IPS-11a (cell line): ENCODE data around the gene MORN1.
"Not testable (repeated sequence)": the region's sequence is repeated elsewhere in the genome, so short reads cannot be mapped to it uniquely, and the experiment has no call there.

Source experiments
- H3K4me3 ChIP-seq: one replicate; pipeline ENCODE4 v1.5.1; 2013; ENCODE audit warnings: low read depth, low read length, control low read depth

Gene MORN1

DNA sequence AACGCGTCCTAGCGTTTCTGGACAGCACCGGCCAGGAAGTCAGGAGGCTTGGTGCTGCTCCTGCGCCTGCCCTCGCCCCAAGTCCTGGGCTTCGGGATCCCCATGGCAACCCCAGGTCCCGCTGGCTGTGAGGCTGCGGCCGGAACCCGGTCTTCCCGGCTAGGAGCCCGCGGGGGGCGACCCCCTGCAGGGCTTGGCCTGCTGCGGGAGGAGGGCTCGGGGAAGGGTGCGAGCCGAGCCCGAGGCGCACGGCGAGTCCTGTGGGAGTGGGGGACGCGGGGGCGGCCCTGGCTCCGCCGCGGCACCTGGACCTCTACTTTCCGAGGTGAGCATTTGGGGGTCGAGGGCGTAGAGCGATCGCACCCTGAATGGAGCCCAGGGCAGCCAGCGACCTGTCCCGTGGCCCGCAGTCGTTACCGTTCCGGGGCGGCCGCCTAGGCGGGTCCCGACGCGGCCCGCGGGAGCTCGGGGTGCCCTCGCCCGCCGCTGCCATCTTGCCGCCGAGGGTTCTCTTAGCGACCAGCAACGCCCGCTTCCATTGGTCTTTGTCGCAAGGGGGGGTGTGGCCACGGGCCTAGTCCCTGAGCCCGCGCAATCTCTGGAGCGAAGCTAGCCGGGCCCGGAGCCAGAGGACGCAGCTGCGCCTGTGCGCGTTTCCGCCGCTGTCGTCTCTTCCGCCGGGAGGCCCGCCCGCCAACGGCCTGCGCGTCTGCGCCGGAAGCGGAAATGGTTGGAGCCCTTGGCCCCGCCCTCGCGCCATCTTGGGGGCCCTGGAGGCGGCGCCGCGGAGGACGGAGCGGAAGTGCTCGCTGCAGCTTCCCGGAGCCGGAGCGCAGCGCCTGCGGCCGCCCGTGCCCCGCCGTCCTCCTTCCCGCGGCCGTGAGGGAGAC lies at the start of gene MORN1, which contains the start of gene RER1:
Gene MORN1 (minus strand): TSS at position 514 of the 890 bp plus-strand sequence. CDS start 21 bp downstream, at position 493.
Gene RER1 (plus strand): TSS at position 801 of the 890 bp plus-strand sequence. CDS start 3,950 bp downstream, outside the sequence.
- peak within 1 kb of the TSS; percentile 90 for H3K4me3 ChIP-seq

DNA sequence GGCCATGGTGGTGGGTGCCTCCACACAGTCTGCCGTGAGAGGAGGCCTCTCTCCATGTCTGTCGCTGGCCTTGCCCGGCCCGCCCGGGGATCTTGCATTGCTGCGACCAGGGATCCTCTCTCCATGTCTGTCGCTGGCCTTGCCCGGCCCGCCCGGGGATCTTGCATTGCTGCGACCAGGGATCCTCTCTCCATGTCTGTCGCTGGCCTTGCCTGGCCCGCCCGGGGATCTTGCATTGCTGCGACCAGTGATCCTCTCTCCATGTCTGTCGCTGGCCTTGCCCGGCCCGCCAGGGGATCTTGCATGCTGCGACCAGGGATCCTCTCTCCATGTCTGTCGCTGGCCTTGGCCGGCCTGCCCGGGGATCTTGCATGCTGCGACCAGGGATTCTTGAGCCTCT lies 49.0 kb upstream of the MORN1 start:
- H3K4me3 ChIP-seq, result not testable (repeated sequence)

DNA sequence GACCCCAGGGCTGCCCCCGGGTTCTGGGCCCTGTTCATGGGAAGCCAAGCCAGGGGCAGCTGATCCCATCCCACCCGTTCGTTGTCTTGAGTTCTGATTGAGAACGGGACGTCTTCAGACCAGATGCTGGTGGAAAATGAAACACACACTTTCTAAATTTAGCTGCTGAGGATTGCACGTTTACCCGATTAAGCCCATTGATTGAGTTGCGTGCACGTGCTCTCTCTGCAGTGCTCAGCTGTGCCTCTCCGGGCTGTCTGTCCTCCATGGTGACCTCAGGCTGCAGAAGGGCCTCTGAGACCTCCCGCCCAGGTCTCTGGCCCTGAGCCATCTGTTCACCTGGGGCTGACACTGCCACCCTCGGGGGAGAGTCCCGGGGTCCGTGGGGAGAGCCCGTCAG lies 48.0 kb upstream of the MORN1 start:
- H3K4me3 ChIP-seq, result no peak overlapping the region

DNA sequence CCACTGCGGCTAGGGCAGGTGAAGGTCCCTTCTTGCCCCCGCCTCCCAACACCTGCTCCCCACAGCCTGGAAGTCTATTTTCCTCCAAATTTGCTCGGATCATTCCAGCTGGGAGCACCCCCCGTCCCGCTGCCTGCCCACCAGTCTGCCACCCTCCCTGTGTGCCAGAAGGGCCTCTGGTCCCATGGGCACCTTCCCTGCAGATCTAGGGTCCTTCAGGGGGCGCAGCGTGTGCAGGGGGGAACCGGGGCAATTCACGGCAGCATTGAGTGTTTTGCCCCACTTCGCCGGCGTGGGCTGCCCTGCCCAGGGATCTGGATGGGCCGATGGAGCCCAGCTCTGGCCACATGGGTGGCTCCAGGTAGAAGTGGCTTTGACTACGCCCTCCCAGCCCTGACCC lies 47.3 kb upstream of the MORN1 start:
- no peak overlapping the region for H3K4me3 ChIP-seq

DNA sequence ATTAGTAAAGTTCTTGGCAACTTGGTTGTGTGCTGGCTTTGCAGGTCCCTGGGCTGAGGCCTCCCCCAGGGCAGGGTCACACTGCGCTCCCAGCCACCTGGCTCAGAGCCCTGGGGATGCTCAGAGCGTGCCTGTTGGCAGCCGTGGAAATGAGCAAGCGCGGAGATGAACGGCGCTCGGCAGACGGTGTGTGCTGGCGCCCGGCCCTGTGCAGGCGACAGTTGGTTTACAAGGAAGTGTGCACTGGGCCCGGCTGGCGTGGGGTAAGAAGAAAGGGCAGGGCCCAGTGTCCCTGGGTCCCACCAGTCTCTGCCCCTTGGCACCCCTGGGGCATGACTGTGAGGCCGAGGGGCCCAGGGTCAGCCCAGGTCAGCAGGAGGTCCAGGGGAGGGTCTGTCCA lies 46.7 kb upstream of the MORN1 start:
- no peak overlapping the region for H3K4me3 ChIP-seq

DNA sequence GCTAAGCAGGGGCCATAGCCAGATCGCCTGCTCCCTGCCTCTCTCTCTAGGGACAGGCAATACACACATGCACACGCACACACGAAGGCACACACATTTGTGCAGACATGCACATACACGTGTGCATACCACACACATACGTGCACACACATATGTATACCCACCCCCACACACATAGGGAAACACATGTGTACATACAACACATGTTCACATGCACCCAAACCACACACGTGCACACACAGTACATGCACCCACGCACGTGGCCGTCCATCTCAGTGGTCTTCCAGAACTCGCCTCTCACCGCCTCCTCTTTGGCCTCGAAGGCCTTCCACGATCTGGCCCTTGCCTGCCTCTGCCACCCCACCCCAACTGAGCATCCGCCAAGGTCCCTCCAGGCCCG lies 46.3 kb upstream of the MORN1 start:
- no peak overlapping the region for H3K4me3 ChIP-seq

DNA sequence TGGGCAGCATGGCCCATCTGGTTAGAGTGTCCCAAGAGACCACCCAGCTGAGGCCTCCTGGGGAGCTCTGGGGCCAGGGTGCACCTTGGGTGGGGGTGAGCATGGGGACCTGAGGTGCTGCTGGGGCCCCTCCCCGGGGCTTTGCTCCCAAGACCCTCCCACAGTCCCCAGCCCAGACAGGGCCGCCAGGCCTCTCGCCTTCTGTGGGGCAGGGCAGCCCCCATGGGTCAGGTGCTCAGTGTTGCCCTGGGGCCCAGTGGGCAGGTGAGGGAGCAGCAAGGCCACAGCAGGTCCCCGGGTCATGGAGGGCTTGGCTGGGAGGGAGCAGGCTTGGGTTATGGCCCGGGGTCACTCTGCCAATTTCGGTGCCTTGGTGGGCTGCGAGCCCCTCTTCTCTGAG lies 45.5 kb upstream of the MORN1 start:
- no peak overlapping the region for H3K4me3 ChIP-seq

DNA sequence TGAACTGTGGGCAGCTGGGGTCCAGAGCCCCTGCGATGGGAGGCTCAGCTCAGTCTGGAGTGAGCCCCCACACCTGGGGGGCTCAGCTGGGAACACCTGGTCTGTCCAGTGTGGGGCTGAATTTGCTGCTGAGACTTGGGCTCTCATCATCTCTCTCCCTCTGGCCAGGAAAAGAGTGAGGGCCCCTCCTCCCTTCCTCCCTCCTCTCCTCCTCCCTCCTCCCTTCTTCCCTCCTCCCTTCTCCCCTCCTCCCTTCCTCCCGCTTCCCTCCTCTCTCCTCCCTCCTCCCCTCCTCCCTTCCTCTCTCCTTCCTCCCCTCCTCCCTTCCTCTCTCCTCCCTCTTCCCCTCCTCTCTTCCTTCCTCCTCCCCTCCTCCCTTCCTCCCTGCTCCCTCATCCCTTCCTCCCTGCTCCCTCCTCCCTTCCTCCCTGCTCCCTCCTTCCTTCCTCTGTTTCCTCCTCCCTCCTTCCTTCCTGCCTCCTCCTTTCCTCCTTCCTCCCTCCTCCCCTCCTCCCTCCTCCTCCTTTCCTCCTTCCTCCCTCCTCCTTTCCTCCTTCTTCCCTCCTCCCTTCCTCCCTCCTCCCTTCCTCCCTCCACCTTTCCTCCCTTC lies 44.5 kb upstream of the MORN1 start:
- no peak overlapping the region for H3K4me3 ChIP-seq

DNA sequence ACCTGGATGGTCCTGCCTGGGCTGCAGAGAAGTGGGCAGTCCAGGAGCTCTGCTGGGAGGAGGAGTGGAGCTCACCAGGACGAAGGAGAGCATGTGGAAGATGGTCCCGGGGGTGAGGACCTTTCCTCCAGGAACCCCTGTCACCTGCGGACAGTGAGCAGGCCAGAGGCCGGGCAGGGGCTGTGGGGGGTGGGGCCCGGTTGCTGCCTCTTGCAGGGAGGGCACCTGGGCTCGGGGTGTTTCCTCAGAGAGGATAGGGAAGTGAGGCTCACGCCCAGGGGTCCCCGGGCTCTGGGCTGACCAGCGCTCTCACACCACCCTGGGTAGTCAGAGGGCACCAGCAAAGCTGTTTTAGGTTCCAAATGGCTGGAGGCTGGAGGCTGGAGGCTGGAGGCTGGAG lies 43.7 kb upstream of the MORN1 start:
- H3K4me3 ChIP-seq, result no peak overlapping the region

DNA sequence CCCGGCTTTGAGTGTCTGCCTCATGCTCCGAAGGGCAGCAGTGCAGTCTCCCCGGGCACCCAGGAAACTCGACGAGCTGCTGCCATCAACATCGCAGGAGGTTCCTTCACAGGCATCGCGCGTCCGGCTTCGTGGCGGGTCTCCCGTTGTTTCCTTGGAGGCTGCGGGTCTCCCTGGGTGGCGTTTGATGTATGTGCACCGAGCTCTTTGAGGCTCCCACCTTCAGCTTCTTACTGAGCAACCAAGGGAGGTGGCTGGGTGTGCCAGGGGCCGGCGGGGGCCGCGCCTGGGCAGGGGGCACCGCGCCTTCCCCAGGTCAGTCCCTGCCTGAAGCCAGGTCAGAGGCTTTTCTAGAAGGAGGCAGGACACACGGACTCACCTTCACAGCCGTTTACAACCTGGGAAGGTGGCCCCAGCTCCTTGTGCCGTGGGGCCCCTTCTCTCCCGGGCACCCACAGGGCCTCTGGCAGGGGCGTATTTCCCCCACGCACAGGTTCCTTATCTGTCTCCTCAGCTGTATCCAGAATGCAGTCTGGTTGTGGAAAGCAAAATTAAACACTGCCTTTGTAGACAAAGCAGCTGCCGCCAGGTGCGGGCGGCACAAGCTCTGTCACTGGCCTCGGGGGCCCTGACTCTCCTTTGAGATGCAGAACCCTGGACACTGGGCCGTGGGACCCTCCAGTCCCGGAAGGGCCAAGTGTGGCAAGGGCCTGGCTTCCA lies 42.7 kb upstream of the MORN1 start:
- no peak overlapping the region for H3K4me3 ChIP-seq

DNA sequence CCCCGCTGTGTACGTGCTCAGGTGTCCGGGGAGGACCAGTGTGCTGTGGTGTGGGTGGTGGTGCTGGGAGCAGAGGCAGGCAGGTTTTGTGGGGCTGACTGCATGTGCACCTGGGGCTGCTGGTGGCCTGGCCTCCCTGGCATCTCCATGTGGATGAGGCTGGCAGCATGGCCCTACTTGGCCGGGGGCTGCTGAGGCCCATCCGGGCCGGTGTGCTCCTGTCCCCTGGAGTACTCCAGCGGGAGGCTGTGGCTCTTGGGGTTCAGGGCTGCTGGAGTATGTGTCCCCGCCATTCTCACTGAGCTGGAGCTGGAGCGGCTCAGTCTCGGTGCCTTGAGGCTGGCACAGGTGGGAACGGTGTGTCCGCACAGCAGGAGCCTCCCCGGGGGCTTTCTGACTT lies 41.8 kb upstream of the MORN1 start:
- H3K4me3 ChIP-seq, result no peak overlapping the region

DNA sequence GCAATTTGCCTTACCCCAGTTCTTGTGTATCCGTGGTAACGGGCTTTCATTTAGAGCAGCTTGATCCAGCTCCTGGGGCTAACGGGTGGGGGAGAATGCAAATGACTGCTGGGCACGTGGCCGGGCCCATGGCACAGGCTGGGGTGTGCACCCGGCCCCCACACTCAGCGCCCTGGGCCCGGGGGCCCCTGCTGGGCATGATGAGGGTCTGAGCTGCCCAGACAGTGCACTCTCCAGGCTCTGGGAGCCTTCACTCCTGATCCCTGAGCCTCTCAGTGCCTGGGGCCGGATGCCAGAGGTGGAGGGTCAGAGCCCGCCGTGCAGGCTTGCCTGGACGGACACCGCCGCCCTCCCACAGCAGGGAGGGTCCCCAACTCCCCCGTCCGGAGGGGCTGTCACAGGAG lies 41.1 kb upstream of the MORN1 start:
- H3K4me3 ChIP-seq, result no peak overlapping the region

DNA sequence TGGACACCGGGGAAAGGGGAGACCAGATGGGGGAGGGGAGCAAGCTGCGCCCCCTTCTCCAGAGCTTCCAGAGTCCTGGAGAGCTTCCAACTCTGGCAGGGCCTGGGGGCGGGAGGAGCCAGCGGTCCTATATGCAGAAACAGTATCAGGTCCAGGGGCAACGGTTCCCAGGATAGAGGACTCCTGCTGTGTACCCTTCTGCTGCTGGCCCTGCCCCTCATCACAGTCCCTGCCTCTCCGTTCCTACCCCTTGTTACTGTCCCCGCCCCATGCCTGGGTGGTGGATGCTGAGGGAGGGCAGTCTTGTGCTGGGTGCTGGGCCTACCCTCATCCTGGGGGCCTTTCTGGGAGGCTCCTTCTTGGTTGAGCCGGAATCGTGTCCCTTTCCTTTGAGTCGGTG lies 40.2 kb upstream of the MORN1 start:
- H3K4me3 ChIP-seq, result no peak overlapping the region

DNA sequence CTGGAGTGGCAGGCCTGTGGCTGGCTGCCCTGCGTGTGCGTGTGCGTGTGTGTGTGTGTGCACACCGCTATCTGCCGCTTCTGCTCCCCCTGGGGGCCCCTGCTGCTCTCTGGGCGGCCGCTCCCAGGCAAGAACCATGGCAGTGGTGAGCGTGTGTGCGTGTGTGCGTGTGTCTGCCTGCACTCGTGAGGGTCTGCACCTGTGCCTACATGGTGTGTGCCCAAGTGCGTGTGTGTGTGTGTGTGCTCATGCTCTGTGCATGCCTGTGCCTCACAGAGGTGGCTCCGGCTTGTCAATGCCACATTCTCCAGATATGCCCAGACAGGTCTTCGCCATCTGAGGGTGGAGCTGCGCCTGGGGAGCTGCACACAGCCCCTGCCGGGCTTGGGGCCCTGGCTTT lies 39.7 kb upstream of the MORN1 start:
- no peak overlapping the region for H3K4me3 ChIP-seq

DNA sequence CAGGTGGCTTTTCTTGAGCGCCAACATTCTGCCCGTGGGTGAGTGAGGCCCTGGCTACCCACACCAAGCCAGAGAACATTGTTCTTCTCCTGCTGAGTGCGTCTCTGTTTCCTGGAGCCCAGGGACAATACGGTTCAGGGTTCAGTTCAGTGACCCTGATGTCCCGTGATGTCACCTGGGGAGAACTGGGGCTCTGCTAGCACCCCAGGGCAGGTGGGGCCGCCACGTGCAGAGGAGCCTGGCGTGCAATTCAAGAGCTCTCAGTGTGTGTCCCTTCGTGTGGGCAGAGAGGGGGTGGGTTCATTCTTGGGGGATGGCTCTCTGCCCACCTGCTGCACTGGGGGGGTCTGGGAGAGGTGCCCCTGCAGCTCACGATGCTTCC lies 39.2 kb upstream of the MORN1 start:
- no peak overlapping the region for H3K4me3 ChIP-seq

DNA sequence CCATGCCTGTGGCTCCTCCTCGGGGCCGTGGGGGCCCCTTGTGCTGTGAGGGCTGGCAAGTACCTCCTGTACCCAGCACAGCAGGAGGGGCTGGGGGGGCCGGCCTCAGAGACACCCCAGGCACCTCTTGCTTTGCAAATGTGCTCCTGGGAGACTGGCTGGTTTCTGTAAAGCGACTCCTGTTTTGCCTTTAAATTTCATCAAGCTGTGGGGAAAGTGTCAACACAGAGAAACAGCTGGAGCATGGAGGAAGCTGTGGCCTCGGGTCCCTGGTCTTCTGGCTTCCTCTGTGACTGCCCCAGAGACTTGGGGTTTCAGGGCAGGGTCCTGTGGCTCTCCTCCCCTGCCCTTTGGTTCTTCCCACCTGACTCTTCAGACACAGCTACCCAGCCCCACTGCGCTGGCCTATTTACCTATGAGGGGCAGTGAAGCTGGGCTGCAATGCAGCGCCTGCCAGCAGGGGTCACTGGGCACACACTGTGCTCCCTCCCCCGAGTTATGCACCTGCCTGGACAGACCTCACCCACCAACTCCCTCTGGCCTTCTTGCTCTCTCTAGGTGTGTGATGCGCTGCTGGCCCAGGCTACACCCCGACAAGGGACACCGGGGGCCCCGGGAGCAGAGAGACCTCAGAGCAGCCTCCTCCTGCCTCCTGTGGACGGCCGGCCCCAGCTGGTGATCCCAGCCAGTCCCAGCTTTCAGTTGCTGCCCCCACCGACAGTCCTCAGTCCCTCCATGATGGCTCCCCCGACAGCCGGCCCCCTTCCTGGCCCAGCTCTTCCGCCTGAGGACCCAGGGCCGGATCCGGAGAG lies 38.6 kb upstream of the MORN1 start:
- no peak overlapping the region for H3K4me3 ChIP-seq

DNA sequence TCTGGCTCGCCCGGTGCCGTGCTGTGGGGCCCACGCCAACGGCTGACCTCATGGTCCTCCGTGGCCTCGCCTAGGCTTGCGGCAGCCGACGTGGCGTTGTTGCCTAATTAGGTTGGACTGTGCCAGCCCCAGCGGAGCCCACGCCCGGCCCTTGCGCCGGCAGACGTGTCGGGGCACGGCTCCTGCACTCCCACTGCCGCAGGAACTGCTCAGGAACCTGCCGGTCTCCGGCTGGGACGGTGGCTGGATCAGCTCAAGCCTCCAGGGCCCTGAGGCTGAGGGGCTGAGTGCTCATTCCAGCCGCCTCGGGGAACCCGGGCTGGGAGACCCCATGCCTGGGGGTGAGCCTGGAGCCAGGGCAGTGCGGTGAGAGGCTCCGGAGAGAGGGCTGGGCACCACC lies 37.1 kb upstream of the MORN1 start:
- H3K4me3 ChIP-seq, result no peak overlapping the region

DNA sequence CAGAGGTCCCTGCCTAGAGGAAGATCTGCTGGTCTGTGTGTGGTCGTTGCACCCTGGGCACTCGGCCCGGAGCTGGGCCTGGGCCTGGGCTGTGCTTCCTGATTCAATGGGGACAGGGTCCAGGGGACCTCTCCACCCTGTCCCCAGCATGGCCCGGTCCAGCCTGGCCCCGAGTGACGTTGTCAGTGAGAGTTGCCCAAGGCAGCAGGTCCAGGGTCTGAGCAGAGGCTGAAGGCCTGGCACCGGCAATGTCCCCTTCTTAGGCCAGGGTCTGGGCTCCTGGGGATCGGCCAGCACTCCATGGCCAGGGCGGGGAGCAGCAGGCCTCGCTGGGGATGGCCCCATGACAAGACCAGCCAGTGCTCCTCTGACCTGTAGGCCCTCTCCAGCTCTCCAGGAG lies 36.6 kb upstream of the MORN1 start:
- no peak overlapping the region for H3K4me3 ChIP-seq

DNA sequence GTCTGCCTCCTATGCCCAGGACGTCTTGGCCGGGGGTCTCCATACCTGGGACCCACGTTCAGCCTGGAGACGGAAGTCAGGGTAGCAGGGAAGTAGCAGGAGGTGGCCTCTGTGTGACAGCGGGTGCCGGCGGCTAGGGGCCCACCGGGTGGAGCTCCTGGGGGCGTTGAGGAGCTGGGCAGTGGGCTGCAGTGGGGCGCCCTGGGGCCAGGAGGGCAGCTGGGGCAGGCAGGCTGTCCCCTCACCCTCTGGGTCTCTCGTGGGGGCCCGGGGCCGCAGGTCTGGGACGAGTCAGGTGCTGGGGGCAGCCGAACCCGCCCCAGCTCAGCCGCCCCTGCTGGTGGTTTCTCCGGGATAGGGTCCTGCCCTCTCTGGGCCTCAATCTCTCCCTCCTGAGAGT lies 35.7 kb upstream of the MORN1 start:
- no peak overlapping the region for H3K4me3 ChIP-seq

DNA sequence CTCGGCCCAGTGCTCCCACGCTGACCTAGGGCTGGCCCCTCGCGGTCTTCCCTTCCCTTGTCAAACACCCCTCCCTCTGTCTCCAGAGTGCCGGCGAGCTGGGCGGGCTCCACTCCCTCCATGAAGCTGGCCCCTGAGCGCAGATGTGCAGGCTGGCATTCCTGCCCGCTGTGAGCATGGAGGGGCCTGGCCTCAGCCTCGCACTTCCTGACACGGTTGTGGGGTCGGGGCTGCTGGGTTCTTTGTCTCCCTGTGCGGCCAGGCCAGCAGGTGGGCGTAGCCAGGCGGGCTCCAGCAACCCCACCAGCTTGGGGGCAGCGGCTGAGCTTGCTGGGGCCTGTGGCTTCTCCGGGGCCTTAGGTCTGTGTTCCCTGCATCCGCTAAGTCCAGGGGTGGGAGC lies 35.2 kb upstream of the MORN1 start:
- H3K4me3 ChIP-seq, result no peak overlapping the region

DNA sequence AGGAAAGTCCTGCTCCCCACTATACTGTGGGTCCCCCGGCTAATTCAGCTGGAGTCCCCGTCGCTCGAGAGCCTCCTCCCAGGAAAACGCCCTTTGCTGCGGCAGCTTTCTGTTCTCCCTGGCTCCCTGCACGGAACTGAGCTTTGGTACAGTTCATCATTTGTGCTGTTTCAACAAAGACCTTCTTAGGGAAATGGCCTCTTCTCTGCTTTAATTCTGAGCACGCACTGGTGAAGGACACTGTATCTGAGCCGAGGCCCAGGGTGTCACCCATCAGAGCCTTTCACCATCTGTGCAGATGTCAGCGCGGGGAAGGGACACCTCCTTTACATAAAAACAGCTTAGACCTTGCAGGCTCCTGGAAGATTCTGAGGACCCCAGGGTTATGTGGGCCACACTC lies 34.5 kb upstream of the MORN1 start:
- no peak overlapping the region for H3K4me3 ChIP-seq
